SK-N-SH (cell line): ENCODE results near the gene CHI3L2. TPM values are rescaled to one million over a fixed set of nuclear protein-coding genes. Genes with fewer than 3 reads are reported as not detected.

Source experiments
- CTCF ChIA-PET: fragments of 300-600, 350-600 bp; formaldehyde crosslinking; extraction: SDS; loops from one replicate; lab custom pipeline; 2021; lab: Yijun Ruan, JAX
- POLR2A ChIA-PET: fragments of 350-600 bp; sonication (Branson Sonifier 250); formaldehyde crosslinking; extraction: SDS; loops from one replicate; lab custom pipeline; 2020; ENCODE audit warnings: antibody characterized with exemption, inconsistent platforms; lab: Yijun Ruan, JAX
- DNase-seq: peaks from one replicate; pipeline ENCODE4 v3.0.0; 2012
- H2AFZ ChIP-seq: fragments of 200-600 bp; sonication (generic); 2 replicates; pipeline ENCODE4 v1.8.1; 2016; ENCODE audit warnings: antibody characterized with exemption, mild to moderate bottlenecking, low read depth
- H3F3A ChIP-seq: fragments of 200-600 bp; sonication (generic); replicated peaks from 2 replicates; pipeline ENCODE3; 2016; ENCODE audit warnings: antibody characterized with exemption, mild to moderate bottlenecking; ENCODE audit not compliant: insufficient read depth
- H3K27ac ChIP-seq, 2 experiments: fragments of 200-500 bp in 1 of 2; fragments of 200-600 bp in 1 of 2; sonication (Bioruptor generic) in 1 of 2; sonication (generic), shearing (Covaris generic) in 1 of 2; 2 replicates each; pipeline versions ENCODE4 v1.5.1 to v1.6.1; 2014 to 2016; ENCODE audit warnings: low read depth in 2 of 2, inconsistent platforms in 1 of 2, low read length in 1 of 2, mild to moderate bottlenecking in 1 of 2, mixed read lengths in 1 of 2
- H3K27me3 ChIP-seq: fragments of 200-600 bp; sonication (generic), shearing (Covaris generic); 2 replicates; pipeline ENCODE4 v1.6.1; 2016; ENCODE audit warnings: mixed run types; ENCODE audit not compliant: insufficient read depth
- H3K36me3 ChIP-seq, 2 experiments: fragments of 200-500 bp in 1 of 2; fragments of 200-600 bp in 1 of 2; sonication (Bioruptor generic) in 1 of 2; sonication (generic) in 1 of 2; replicated peaks in 1 of 2; 2 replicates each; pipeline versions ENCODE3 to v1.5.1; 2014 to 2016; ENCODE audit warnings: low read length in 1 of 2, mild to moderate bottlenecking in 1 of 2; ENCODE audit not compliant: insufficient read depth in 2 of 2, control insufficient read depth in 1 of 2
- H3K4me1 ChIP-seq, 2 experiments: fragments of 200-500 bp in 1 of 2; fragments of 200-600 bp in 1 of 2; sonication (Bioruptor generic) in 1 of 2; sonication (generic), shearing (Covaris generic) in 1 of 2; 2 replicates each; pipeline versions ENCODE4 v1.5.1 to v1.6.1; 2014 to 2016; ENCODE audit warnings: low read depth in 1 of 2, low read length in 1 of 2, mixed run types in 1 of 2; ENCODE audit not compliant: insufficient read depth in 2 of 2, control insufficient read depth in 1 of 2
- H3K4me2 ChIP-seq: fragments of 200-600 bp; sonication (generic), shearing (Covaris generic); 2 replicates; pipeline ENCODE4 v1.6.1; 2017; ENCODE audit warnings: mixed run types
- H3K4me3 ChIP-seq, 2 experiments: fragments of 200-500 bp in 1 of 2; fragments of 200-600 bp in 1 of 2; sonication (Bioruptor generic) in 1 of 2; sonication (generic), shearing (Covaris generic) in 1 of 2; 2 replicates each; pipeline versions ENCODE4 v1.5.1 to v1.8.1; 2014 to 2016; ENCODE audit warnings: low read depth in 2 of 2, inconsistent platforms in 1 of 2, low read length in 1 of 2, mild to moderate bottlenecking in 1 of 2, mixed read lengths in 1 of 2, moderate library complexity in 1 of 2
- H3K79me2 ChIP-seq: fragments of 200-600 bp; sonication (generic); 2 replicates; pipeline ENCODE4 v1.8.1; 2017; ENCODE audit warnings: mild to moderate bottlenecking; ENCODE audit not compliant: insufficient read depth
- H3K9ac ChIP-seq: fragments of 200-600 bp; sonication (generic); 2 replicates; pipeline ENCODE4 v1.6.1; 2017; ENCODE audit warnings: mixed run types
- H3K9me2 ChIP-seq: fragments of 200-600 bp; sonication (generic); 2 replicates; pipeline ENCODE4 v1.6.1; 2017; ENCODE audit warnings: mixed run types
- H3K9me3 ChIP-seq: fragments of 200-600 bp; sonication (generic); 2 replicates; pipeline ENCODE4 v1.6.1; 2017; ENCODE audit warnings: mixed run types, mild to moderate bottlenecking, moderate library complexity
- H4K20me1 ChIP-seq: fragments of 200-600 bp; sonication (generic); 2 replicates; pipeline ENCODE4 v1.6.1; 2017; ENCODE audit warnings: mild to moderate bottlenecking, mixed run types; ENCODE audit not compliant: insufficient read depth
- CTCF ChIP-seq: fragments of 200-600 bp; sonication (generic); IDR thresholded peaks from 2 replicates; pipeline ENCODE4 v1.6.1; 2017; ENCODE audit warnings: antibody characterized with exemption, mild to moderate bottlenecking, moderate library complexity
- ELF1 ChIP-seq: IDR thresholded peaks from 2 replicates; pipeline ENCODE4 v1.4.0; 2012
- EP300 ChIP-seq, 2 experiments: IDR thresholded peaks; 2 replicates each; pipeline versions ENCODE4 v1.4.0 to v1.6.1; 2012; ENCODE audit warnings: borderline replicate concordance in 1 of 2, low read depth in 1 of 2, low read length in 1 of 2
- EZH2phosphoT487 ChIP-seq: fragments of 200-600 bp; sonication (generic); IDR thresholded peaks from 2 replicates; pipeline ENCODE4 v1.6.1; 2017; ENCODE audit warnings: low read depth, mixed run types, mild to moderate bottlenecking, antibody characterized with exemption, moderate library complexity, borderline replicate concordance
- FOSL2 ChIP-seq: IDR thresholded peaks from 2 replicates; pipeline ENCODE4 v1.4.0; 2012; ENCODE audit warnings: low read depth, mild to moderate bottlenecking, moderate library complexity, borderline replicate concordance
- FOXJ3 ChIP-seq: sonication (generic); formaldehyde crosslinking; IDR thresholded peaks from 2 replicates; pipeline ENCODE4 v1.5.1; 2020; ENCODE audit warnings: mild to moderate bottlenecking, missing genetic modification reagents
- FOXM1 ChIP-seq: IDR thresholded peaks from 2 replicates; pipeline ENCODE4 v1.4.0; 2012; ENCODE audit warnings: low read depth, mild to moderate bottlenecking
- GABPA ChIP-seq: IDR thresholded peaks from 2 replicates; pipeline ENCODE4 v1.4.0; 2012; ENCODE audit warnings: low read depth, mild to moderate bottlenecking
- GATA2 ChIP-seq: sonication (generic); formaldehyde crosslinking; IDR thresholded peaks from 2 replicates; pipeline ENCODE4 v1.5.0; 2020; ENCODE audit warnings: mild to moderate bottlenecking, missing genetic modification reagents
- MAX ChIP-seq: IDR thresholded peaks from 2 replicates; pipeline ENCODE4 v1.4.0; 2012; ENCODE audit warnings: low read depth
- MEF2A ChIP-seq: IDR thresholded peaks from 2 replicates; pipeline ENCODE4 v1.4.0; 2012; ENCODE audit warnings: low read depth, borderline replicate concordance
- MXI1 ChIP-seq: IDR thresholded peaks from 2 replicates; pipeline ENCODE4 v1.6.1; 2012; ENCODE audit warnings: mild to moderate bottlenecking, low read depth, low read length, improper control_type of control experiment
- NFIC ChIP-seq: IDR thresholded peaks from 2 replicates; pipeline ENCODE4 v1.4.0; 2012; ENCODE audit warnings: borderline replicate concordance
- NRF1 ChIP-seq: IDR thresholded peaks from 2 replicates; pipeline ENCODE4 v1.6.1; 2012; ENCODE audit warnings: low read depth, mild to moderate bottlenecking, low read length
- PBX3 ChIP-seq: IDR thresholded peaks from 2 replicates; pipeline ENCODE4; 2012
- POLR2AphosphoS5 ChIP-seq: IDR thresholded peaks from 2 replicates; pipeline ENCODE4 v1.6.1; 2012; ENCODE audit warnings: low read depth, low read length
- RAD21 ChIP-seq: IDR thresholded peaks from 2 replicates; pipeline ENCODE4 v1.6.1; 2012; ENCODE audit warnings: mild to moderate bottlenecking, low read length
- RCOR1 ChIP-seq: fragments of 150-350 bp; IDR thresholded peaks from 2 replicates; pipeline ENCODE4 v1.6.1; 2017; ENCODE audit warnings: antibody characterized with exemption, low read length
- RFX5 ChIP-seq: IDR thresholded peaks from 2 replicates; pipeline ENCODE4 v1.6.1; 2012; ENCODE audit warnings: mild to moderate bottlenecking, improper control_type of control experiment, low read length
- RXRA ChIP-seq: IDR thresholded peaks from 2 replicates; pipeline ENCODE4 v1.4.0; 2012; ENCODE audit warnings: low read depth, mild to moderate bottlenecking, borderline replicate concordance
- SMC3 ChIP-seq: IDR thresholded peaks from 2 replicates; pipeline ENCODE4 v1.6.1; 2012; ENCODE audit warnings: low read depth, low read length, improper control_type of control experiment
- USF2 ChIP-seq: fragments of 150-350 bp; IDR thresholded peaks from 2 replicates; pipeline ENCODE4 v1.6.1; 2017; ENCODE audit warnings: antibody characterized with exemption, low read length, low read depth, borderline replicate concordance
- YY1 ChIP-seq: IDR thresholded peaks from 2 replicates; pipeline ENCODE4 v1.4.0; 2012; ENCODE audit warnings: low read depth, mild to moderate bottlenecking
- WGBS: methylation state at CpG from one replicate; pipeline ENCODE4 v1.1.6; 2017; ENCODE audit warnings: low lambda C conversion rate; 5-methylcytosine and 5-hydroxymethylcytosine counted together
- polyA plus RNA-seq, 3 experiments: library from polyadenylated mRNA; depleted of rRNA; stranded (reverse); fragments of >200 nt; gene quantifications; 2 replicates each; pipeline ENCODE4 v1.2.3, GENCODE V29; 2012

CHI3L2 gene
- polyA plus RNA-seq, 1 of the 3 experiments (the other 2 are of a cell fraction) = 0.92 TPM

DNA sequence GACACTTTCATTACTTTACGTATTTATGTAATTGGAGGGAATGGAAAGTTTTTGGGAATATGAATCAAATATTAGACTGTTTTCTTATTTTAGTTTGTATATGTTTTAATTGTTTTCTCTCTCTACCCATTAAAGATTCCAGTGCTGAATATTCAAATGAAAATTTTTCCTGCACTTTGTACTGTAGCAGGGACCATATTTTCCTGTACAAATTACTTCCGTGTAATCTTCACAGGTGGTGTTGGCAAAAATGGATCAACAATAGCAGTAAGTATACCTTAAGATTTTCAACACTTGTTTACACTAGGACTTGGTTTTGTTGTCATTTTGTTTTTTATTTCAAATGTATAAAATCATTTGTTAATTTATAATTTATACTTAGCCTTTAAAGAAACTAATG is 45.5 kb upstream of the CHI3L2 start:
- Histone ChIP-seq H3K4me1 (no peaks in the 10 kb centered on the region), H3K9me3 (no peaks in the 10 kb centered on the region), H3F3A (no peaks in the 10 kb centered on the region), H3K4me3 (no peak overlapping the region), H3K79me2 (no peaks in the 10 kb centered on the region), H2AFZ (no peak overlapping the region), H3K36me3 (peaks cover 53 to 79% of the 10 kb centered on the region in 2 experiments), H3K9me2 (no peaks in the 10 kb centered on the region), H3K27me3 (no peaks in the 10 kb centered on the region), H3K27ac (no peak overlapping the region), H3K9ac (no peak overlapping the region), H4K20me1 (no peaks in the 10 kb centered on the region), H3K4me2 (no peak overlapping the region)
- ChIA-PET POLR2A (no interaction called here), CTCF (interaction anchor here (1.2 kb wide), 1 partner anchor 588 kb away, joined by 5 read pairs; no protein-coding TSS in a partner anchor)
- 98% methylated on average over 2 of the region's 2 CpGs for WGBS
- DNase-seq = no peak
- no peak for TF ChIP-seq EP300 (IDR thresholded peaks at IDR 0.05; ENCODE audit: borderline replicate concordance in 1 of 2, low read depth in 1 of 2, low read length in 1 of 2)
- no peak for TF ChIP-seq FOSL2
- no peak for TF ChIP-seq USF2
- no peak for TF ChIP-seq MEF2A
- TF ChIP-seq MAX = no peak
- TF ChIP-seq PBX3 = no peak
- no peak for TF ChIP-seq MXI1
- TF ChIP-seq NRF1 = no peak
- no peak for TF ChIP-seq EZH2phosphoT487
- no peak for TF ChIP-seq FOXM1
- no peak for TF ChIP-seq POLR2AphosphoS5
- no peak for TF ChIP-seq GABPA
- TF ChIP-seq FOXJ3 (CRISPR knock-in tag) = no peak
- no peak for TF ChIP-seq RXRA
- TF ChIP-seq NFIC = no peak

- Histone ChIP-seq H3K4me3 (no peak overlapping the region), H4K20me1 (no peaks in the 10 kb centered on the region), H3K9me2 (no peaks in the 10 kb centered on the region), H3F3A (no peaks in the 10 kb centered on the region), H3K4me1 (no peaks in the 10 kb centered on the region), H3K27ac (no peak overlapping the region; a peak in 1 of 4 replicates), H3K9me3 (no peaks in the 10 kb centered on the region), H3K9ac (no peak overlapping the region), H3K79me2 (no peaks in the 10 kb centered on the region), H3K27me3 (no peaks in the 10 kb centered on the region), H3K4me2 (no peak overlapping the region), H2AFZ (no peak overlapping the region), H3K36me3 (peaks cover 58 to 77% of the 10 kb centered on the region in 2 experiments)
- WGBS = 97% methylated on average over 6 of the region's 6 CpGs
- ChIA-PET CTCF (interaction anchor here (1.2 kb wide), 1 partner anchor 586 kb away, joined by 5 read pairs; no protein-coding TSS in a partner anchor), POLR2A (no interaction called here)
- no peak for DNase-seq
- TF ChIP-seq RFX5 (no peak), PBX3 (no peak), CTCF (no peak), GATA2 (no peak), SMC3 (no peak), YY1 (no peak), MEF2A (no peak), GABPA (no peak), RAD21 (no peak), FOXJ3 (CRISPR knock-in tag) (no peak), ELF1 (no peak), EZH2phosphoT487 (no peak), RCOR1 (no peak), NRF1 (no peak)
These were observed 44.0 kb upstream of the CHI3L2 start for GRCh38 chr1:111183308-111184069.
